Stomach (tissue), 4 donors: ENCODE data around the gene SCARF1.

Experiments
- EP300 ChIP-seq: sonication (generic); formaldehyde crosslinking; IDR thresholded peaks from one replicate; pipeline ENCODE4 v1.6.1; 2017; ENCODE audit warnings: antibody characterized with exemption
- POLR2A ChIP-seq, 4 donors: fragments of 450-650 bp; IDR thresholded peaks; one replicate each; pipeline ENCODE4 v1.6.1; 2016; ENCODE audit warnings: antibody characterized with exemption in 4 of 4, control low read depth in 2 of 4, mild to moderate bottlenecking in 1 of 4, moderate library complexity in 1 of 4
- POLR2AphosphoS5 ChIP-seq, 3 donors: sonication (generic); formaldehyde crosslinking; IDR thresholded peaks; one replicate each; pipeline ENCODE4 v1.6.1; 2016; ENCODE audit warnings: antibody characterized with exemption in 3 of 3
- TF ChIP-seq, protein P1 (sequence below), 7 experiments: fragments of 450-650 bp in 4 of 7; fragments of 200-600 bp in 3 of 7; sonication (generic) in 3 of 7; IDR thresholded peaks; one replicate each; pipeline ENCODE4 v1.5.1; 2016 to 2019; ENCODE audit warnings: antibody characterized with exemption in 7 of 7, control low read depth in 2 of 7, mild to moderate bottlenecking in 1 of 7

GRCh38 chr17:1593630-1593931 is 52.0 kb downstream of the SCARF1 start:
- TF ChIP-seq, protein P1, sequence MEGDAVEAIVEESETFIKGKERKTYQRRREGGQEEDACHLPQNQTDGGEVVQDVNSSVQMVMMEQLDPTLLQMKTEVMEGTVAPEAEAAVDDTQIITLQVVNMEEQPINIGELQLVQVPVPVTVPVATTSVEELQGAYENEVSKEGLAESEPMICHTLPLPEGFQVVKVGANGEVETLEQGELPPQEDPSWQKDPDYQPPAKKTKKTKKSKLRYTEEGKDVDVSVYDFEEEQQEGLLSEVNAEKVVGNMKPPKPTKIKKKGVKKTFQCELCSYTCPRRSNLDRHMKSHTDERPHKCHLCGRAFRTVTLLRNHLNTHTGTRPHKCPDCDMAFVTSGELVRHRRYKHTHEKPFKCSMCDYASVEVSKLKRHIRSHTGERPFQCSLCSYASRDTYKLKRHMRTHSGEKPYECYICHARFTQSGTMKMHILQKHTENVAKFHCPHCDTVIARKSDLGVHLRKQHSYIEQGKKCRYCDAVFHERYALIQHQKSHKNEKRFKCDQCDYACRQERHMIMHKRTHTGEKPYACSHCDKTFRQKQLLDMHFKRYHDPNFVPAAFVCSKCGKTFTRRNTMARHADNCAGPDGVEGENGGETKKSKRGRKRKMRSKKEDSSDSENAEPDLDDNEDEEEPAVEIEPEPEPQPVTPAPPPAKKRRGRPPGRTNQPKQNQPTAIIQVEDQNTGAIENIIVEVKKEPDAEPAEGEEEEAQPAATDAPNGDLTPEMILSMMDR (IDR thresholded peaks at IDR 0.05), result no peak
- no peak for TF ChIP-seq EP300
- no peak for TF ChIP-seq POLR2A (IDR thresholded peaks at IDR 0.05)
- TF ChIP-seq POLR2AphosphoS5 (IDR thresholded peaks at IDR 0.05), result no peak
